B cell (primary cell): ENCODE measurements around the gene CCDC86.

ENCODE experiments used
- EZH2 ChIP-seq: IDR thresholded peaks from 2 replicates; pipeline ENCODE4 v1.6.1; 2012; ENCODE audit warnings: borderline replicate concordance, low read depth, mild to moderate bottlenecking, moderate library complexity, low read length; ENCODE audit not compliant: insufficient read depth, poor library complexity, severe bottlenecking
- TF ChIP-seq, protein P1 (sequence below): fragments of 200-600 bp; IDR thresholded peaks from one replicate; pipeline ENCODE4 v1.8.0; 2022; ENCODE audit warnings: antibody characterized with exemption, mild to moderate bottlenecking

DNA sequence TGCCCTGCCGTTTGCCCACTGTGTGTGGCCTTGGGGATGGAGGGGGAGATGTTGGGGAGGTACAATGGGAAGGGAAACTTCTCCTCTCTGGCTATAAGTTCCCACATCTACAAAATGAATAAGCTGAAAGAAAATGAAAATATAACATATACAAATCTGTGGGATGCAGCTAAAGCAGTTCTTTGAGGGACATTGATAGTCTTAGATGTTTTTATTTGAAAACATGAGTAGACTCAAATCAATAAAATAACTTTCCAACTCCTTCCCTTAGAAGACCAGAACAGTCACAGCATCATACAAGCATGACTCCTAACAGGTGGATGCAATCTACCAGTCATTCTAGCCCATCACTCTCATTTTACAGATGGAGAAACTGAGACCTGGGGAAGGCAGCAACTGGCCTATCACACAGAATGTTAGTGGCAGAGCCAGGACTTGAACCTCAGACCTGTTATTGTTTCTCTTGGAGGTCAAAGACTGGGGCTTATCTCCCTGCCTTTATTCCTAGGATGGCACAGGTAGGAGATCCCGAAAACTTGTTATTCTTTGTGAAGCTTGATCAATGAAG lies 25.2 kb upstream of the CCDC86 start:
- TF ChIP-seq, protein P1, sequence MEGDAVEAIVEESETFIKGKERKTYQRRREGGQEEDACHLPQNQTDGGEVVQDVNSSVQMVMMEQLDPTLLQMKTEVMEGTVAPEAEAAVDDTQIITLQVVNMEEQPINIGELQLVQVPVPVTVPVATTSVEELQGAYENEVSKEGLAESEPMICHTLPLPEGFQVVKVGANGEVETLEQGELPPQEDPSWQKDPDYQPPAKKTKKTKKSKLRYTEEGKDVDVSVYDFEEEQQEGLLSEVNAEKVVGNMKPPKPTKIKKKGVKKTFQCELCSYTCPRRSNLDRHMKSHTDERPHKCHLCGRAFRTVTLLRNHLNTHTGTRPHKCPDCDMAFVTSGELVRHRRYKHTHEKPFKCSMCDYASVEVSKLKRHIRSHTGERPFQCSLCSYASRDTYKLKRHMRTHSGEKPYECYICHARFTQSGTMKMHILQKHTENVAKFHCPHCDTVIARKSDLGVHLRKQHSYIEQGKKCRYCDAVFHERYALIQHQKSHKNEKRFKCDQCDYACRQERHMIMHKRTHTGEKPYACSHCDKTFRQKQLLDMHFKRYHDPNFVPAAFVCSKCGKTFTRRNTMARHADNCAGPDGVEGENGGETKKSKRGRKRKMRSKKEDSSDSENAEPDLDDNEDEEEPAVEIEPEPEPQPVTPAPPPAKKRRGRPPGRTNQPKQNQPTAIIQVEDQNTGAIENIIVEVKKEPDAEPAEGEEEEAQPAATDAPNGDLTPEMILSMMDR, result no peak
- TF ChIP-seq EZH2, result no peak
